Measurements from ENCODE around the gene UNC119B. TPM values are rescaled to one million over a fixed set of nuclear protein-coding genes. Genes with fewer than 3 reads are reported as not detected.

UNC119B gene
- total RNA-seq, 4 donors from 2014 or later, result 20.4 to 27.1 (median 22.1) TPM

Other genes with a start within 250 kb of the UNC119B start
- 10 to 100 TPM; 66.6 to 90.6 (median 77.1) TPM for gene SRSF9, start 240.7 kb upstream of the UNC119B start, total RNA-seq
- gene DYNLL1, start 214.3 kb upstream of the UNC119B start, total RNA-seq, result 100 to 1,000 TPM; 175 to 306 (median 258) TPM
- gene COQ5, start 181.3 kb upstream of the UNC119B start, total RNA-seq, result 10 to 100 TPM; 21.6 to 23.7 (median 23.4) TPM
- 100 to 1,000 TPM; 201 to 306 (median 264) TPM for gene RNF10, start 176.1 kb upstream of the UNC119B start, total RNA-seq
- 10 to 100 TPM; 32.6 to 57.6 (median 51.7) TPM for gene POP5, start 129.1 kb upstream of the UNC119B start, total RNA-seq
- gene CABP1, start 69.8 kb upstream of the UNC119B start, total RNA-seq, result under 1 TPM in 2 of 4 donors, not detected in 2; 0.21 to 0.22 TPM
- gene MLEC, start 23.3 kb upstream of the UNC119B start, total RNA-seq, result 10 to 100 TPM; 42.6 to 67.8 (median 58.6) TPM
- gene ACADS, start 15.4 kb downstream of the UNC119B start, total RNA-seq, result 10 to 100 TPM; 24.7 to 53.4 (median 34.3) TPM
- 10 to 100 TPM; 25.5 to 30.4 (median 29.0) TPM for gene SPPL3, start 193.9 kb downstream of the UNC119B start, total RNA-seq

Data from tibial nerve (tissue), 4 donors.